Activated T-cell treated with anti-CD3 and anti-CD28 coated beads for 48 hours (primary cell): Measurements from ENCODE around the gene CMPK1.
"Not testable (repeated sequence)": the region's sequence is repeated elsewhere in the genome, so short reads cannot be mapped to it uniquely, and the experiment has no call there.

Experiments used
- DNase-seq: peaks from one replicate; pipeline ENCODE4 v3.0.0-alpha.2; 2020; ENCODE audit warnings: low read depth

The CMPK1 gene

DNA sequence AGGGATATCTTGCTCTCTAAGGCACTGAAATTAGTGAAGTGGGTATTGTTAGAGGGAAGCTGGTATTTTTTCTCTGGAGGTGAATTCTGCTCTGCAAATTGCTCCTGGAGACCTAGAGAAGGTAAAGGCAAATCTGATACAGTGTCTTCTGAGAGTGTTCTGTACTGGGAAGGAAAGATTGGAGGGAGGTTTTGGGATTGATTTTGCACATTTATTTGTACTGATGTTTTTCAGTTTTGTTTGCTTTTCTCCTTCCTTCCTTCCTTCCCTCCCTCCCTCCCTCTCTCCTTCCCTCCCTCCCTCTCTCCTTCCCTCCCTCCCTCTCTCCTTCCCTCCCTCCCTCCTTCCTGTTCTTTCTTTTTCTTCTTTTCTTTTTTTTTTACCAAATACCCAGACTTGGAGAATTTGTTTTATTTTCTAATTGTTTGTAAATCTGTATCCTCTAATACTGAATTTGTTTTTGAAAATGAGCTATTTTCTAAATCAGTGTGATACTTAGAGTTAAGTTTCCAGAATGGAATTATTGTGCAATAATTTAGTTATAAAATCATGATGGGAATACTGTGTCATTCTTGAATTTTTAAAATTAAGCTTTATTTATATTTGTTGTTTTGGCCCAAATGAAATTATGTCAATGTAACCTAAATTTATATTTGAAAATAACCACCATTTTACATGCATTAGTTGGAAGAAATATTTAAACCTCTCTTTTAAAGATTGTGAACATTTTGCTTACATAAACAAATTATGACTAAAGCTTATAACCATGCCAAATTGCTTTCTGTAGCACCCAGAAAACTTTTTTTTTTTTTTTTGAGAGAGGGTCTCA is 4.9 kb downstream of the CMPK1 start:
- DNase-seq, result no peak

DNA sequence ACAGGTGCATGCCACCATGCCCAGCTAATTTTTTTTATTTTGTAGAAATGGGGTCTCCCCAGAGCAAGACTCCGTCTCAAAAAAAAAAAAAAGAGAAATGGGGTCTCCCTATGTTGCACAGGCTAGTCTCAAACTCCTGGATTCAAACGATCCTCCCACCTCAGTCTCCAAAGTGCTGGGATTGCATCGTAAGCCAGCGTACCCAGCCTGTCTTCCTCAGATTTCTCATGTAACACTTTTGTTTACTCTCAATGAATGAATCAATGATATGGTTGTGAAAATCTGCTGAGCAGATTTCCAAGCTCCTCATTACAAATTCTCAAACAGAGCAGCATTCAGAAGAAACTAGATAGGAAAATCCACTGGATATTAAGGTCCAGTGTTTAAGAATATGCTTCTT is 6.6 kb downstream of the CMPK1 start:
- DNase-seq, result no peak

DNA sequence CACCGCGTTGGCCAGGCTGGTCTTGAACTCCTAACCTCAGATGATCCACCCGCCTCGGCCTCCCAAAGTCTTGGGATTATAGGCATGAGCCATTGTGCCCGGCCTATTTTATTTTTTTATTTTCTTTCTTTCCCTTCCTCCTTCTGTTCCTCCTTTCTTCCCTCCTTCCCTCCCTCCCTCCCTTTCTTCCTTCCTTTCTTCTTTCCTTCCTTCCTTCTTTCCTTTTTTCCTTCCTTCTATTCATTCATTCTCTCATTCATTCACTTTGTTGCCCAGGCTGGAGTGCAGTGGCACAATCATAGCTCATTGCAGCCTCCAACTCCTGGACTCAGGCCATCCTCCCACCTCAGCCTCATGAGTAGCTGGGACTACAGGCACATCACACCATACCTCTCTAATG is 13.4 kb downstream of the CMPK1 start:
- not testable (repeated sequence) for DNase-seq

DNA sequence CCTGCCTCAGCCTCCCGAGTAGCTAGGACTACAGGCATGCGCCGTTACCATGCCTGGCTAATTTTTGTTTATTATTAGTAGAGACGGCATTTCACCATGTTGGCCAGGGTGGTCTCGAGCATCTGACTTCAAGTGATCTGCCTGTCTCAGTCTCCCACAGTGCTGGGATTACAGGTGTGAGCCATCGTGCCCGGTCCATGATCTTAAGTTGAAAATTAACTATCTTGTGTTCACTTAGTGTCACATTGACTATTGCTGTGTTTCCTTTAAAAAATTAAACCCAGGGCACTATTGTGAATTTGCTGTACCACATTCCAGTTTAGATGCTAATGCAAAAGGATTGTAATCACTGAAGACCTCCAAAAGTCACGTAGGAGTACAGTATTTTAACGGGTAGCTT is 14.1 kb downstream of the CMPK1 start:
- DNase-seq, result no peak

DNA sequence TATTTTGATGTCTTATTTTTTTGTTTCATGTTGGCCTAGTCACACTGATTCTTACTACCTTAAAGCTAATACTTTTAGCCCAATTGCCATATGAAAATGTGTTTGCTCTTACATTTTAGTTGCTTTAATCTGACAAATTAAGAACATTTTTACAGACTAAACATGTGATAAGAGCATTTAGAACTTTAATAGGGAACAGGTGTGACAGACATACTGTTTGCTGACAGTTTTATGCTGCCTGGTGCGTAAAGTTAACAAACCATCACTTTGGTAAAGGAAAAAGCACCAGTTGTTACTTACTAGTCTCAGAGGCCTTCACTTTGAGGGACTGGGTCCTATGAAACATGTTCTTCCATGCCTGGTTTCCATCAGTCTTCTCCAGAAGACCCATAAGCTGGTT is 14.7 kb downstream of the CMPK1 start:
- no peak for DNase-seq

DNA sequence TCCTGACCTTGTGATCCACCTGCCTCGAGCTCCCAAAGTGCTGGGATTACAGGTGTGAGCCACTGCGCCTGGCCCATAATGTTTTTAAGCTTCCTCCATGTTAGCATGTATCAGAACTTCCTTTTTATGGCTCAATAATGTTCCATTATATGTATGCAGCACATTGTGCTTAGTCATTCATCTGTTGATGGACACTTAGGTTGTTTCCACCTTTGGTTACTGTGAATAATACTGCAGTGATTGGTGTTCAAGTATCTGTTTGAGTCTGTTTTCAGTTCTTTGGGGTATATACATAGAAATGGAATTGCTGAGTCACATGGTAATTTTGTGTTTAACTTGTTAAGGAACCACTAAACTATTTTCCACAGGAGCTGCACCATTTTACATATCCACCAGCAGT is 17.7 kb downstream of the CMPK1 start:
- DNase-seq, result no peak

DNA sequence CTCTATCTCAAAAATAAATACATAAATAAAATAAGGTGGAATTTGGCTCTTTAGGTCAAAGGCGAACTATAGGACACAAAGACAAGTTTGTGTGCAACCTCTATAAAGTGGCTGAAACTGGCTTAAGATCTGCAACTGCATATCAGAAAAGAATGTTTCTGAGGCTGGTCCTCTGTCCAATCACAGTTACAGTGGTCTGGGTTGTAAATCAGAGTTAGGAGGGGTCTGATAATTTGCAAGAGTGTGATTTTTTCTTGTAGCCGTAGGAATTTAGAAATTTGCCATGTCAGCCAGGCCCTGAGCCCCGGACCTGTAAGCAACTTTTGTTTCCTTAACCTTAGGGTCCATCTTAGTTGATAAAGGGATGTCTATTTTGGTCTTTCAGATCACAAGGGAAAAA is 27.8 kb downstream of the CMPK1 start:
- DNase-seq, result no peak

DNA sequence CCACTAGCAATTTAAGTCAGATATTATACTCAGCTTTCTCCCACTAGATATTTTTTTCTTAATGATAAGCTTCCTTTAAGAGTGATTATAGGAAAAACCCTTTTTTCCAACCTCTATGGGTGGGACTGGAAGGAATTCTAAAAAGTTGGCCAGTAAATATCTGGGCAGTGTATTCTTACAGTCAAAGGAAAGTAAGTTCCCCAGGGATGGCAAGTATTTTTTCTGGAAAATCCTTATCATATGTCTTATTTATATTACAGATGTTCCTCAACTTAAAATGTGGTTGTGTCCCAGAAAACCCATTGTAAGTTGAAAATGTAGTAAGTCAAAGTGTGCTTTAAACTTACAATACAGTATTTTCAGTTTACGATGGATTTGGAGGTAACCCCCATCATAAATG is 29.2 kb downstream of the CMPK1 start:
- no peak for DNase-seq

DNA sequence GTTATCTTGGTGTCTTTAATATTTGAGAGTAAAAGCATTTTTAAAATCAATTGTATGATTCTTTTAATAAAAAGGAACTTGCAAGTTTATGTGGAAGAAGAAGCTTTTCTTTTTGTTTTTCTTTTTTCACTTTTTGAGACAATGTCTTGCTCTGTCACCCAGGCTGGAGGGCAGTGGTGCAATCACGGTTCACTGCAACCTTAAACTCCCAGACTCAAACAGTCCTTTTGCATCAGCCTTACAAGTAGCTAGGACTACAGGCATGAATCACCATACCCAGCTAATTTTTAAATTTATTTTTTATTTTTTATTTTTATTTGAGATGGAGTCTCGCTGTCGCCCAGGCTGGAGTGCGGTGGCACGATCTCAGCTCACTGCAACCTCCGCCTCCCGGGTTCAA is 34.1 kb downstream of the CMPK1 start:
- no peak for DNase-seq

DNA sequence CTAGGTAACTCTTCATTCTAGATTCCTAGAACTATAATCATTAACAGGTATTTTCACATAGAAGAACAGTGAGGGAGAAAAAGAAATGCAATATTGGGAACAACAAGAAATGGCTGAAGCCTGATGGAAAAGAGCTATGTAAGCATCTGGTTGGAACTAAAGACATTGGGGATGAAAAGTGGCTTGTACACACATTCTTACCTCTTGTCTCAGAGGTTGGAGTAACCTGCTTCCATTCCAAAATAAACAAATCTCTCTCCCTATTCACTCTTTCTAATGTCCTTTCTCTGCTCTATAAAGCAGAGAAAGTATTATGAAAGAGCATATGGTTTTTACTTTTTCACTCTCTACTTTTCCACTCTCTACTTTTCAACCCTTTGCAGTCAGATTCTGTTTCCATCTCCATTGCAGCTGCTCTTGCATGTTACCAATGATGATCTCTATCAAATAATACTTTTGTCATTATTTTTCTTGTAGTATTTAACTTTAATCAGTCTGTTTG is 37.5 kb downstream of the CMPK1 start:
- DNase-seq, result no peak

DNA sequence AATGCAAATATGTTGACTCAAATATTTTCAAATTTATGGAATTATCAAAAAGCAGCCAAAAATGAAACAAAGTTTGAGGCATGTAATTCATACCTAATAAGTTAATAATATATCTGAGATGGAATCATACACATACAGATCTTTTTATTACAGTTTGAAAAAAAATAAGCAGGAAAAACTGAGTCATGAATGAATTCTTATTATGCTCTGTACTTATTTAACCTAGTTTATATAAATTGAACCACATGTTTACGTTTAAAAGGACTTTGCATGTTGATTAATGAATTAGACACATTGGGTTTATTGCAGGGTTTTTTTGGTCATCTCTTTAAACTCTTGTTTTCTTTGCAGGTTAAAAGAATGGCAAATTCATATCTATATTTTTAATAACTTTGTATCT is 40.9 kb downstream of the CMPK1 start:
- DNase-seq, result no peak

DNA sequence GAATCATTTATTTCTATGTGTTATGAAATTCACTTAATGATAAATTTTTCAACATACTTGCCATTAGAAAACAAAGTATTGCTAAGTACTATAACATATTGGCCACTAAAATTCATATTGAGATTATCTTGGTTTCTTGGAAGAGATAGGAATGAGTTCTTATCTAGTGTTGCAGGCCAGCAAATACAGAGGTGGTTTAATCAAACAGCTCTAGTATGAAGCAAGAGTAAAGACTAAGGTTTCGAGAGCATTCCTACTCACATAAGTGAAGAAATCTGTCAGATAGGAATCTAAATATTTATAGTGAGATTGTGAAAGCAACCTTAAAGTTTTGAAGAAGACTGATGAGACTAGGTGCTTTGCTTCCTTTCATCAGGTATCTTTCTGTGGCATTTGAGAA is 44.6 kb downstream of the CMPK1 start:
- no peak for DNase-seq

DNA sequence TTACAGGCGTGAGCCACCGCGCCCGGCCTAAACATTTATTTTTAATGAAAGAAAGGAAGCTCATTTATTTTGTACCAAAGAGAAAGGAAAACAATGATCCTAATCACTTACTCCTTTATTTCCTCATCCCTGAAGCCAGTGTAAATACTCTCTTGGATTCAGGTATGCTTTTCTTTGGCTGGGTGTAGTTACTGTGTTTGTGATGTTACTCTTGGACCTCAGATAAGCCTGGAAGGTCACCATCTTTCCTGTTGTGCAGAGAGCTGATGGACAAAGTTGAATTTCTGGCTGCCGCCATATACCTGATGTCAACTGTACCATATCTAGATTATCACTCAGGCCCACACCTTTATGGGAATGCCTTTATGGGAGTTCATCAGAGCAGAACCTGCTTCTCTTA is 47.1 kb downstream of the CMPK1 start:
- DNase-seq, result no peak

DNA sequence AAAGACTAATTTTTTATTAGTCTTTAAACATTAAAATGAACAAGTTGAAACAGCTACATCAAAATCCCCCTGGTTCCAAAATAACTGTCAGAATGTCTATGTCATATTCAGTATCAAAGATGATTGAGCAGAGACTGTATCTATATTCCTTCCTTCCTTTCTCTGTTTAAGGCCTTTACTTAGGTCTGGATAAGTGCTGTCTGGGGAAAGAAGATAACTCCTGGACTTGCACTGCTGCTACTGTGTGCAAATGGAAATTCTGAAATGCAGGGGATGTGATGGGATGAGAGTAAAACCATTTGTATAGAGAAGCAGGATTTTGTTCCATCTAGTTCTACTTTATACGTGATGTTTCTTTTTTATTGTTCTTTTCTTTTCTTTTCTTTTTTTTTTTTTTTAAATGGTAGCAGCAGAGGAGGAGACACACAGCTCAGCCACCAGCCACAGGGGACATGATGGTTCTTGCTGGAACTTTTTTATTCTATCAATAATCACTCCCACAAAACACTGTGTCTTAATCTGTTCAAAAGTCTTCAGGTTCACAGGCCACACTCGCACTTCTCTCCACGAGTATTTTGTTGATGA is 48.9 kb downstream of the CMPK1 start:
- DNase-seq, result no peak

DNA sequence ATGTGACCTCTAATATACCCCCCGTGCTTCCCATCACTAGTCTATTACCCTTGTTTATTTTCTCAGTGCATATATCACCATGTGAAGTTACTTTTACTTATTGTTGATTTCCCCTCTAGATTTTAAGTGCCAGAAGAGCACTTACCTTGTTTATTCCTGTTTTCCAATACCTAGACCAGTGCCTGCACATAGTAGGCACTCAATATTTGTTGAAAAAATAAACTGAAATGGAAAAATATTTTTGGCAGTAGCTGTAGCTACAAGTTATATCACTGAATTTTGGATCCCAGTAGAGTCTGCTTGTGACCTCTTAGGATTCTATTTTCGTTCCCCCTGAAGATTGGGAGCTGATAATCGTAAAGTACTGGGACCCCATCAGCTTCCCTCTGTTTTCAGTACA is 50.5 kb downstream of the CMPK1 start:
- DNase-seq, result no peak

DNA sequence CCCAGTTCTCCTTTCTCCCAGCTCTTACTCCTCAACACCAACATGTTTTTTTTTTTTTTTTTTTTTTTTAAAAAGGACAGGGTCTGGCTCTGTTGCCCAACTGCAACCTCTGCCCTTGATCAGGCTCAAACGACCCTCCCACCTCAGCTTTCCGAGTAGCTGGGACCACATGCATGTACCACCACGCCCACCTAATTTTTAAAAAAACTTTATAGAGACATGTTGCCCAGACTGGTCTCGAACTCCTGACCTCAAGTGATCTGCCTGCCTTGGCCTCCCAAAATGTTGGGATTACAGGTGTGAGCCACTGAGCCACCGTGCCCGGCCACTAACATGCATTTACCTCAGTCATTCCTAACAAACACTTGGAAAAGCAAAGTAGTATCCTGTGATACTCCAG is 51.4 kb downstream of the CMPK1 start:
- DNase-seq, result no peak

DNA sequence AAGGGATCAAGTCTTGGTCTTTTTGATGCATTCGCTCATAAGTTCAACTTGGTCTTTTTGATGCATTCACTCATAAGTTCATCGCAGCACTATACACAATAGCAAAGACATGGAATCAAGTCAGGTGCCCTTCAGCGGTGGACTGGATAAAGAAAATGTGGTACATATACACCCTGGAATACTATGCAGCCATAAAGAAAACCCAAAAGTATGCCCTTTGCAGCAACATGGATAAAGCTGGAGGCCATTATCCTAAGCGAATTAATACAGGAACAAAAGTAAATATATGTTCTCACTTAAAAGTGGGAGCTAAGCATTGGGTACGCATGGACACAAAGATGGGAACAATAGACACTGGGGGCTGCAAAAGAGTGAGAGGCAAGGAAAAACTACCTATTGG is 52.7 kb downstream of the CMPK1 start:
- no peak for DNase-seq

DNA sequence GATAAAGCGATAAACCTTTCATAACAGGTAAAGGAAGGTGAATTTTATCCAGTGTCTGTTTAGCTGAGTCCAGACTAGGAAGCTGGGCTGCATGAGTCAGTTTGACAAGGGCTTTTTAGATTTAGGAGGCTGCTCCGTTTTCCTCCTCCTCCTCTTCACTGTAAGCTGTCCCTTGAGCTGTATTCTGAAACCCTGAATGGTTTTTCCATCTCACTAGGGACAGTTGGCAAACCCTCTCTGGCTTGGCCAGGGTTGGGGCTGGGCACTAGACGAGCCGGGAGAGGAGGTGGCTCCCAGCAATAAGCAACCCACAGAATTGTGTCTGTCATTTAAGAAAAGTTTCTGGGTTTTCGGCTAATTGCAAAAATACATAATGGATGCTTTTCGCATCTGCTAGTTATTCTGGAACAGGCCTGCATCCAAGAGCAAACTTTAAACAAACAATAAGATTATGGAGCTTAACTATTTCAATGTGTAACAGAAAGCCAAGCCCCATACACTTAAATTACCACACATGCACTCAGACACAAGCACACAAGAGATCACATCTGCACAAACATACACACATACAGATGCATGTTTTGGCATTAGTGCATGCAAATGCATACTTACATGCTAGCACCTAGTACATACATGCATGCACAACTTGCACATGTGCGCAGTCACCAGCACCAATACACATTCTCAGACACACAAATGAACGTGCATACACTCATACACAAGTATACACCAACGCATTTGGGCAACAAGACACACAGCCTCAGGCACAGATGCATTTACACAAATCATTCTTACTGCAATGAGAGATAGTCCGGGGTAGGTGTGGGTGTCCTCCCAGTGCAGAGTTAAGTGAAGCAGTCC is 54.7 kb downstream of the CMPK1 start:
- DNase-seq, result no peak

DNA sequence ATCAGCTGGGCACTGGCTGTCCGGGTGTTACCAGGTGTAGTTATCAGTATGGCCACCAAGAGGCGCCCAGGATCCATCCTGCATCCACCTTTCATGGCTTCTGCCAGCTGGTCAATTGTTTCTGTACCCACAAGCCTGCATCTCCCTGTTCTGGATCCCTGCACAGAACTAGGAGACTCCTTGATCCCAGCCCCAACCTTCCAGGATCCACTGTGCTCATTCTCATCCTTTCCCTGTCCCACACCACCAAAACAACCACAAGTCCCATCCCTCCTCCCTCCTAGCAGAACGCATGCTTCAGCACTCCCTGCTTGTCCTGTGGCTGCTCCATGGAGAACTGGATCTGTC is 55.3 kb downstream of the CMPK1 start:
- peak; percentile 37 for DNase-seq

DNA sequence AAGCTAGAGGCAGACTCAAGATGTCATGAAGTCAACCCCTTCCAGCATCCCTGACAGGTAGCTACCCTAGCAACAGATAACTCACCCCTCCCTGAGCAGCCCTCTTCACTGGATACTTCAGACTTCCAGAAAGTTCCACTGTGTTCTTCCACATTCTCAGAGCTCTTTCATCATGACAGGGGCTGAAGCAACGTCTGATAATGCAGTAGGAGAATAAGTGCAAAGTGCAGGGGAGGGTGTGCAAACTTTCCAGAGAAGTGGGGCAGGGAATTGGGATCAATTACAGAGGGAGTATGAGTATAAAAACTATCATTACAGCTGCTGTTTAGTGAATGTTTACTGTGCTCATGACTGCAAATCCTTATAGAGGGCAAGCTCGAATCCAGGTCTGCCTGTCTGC is 56.1 kb downstream of the CMPK1 start:
- DNase-seq, result no peak

DNA sequence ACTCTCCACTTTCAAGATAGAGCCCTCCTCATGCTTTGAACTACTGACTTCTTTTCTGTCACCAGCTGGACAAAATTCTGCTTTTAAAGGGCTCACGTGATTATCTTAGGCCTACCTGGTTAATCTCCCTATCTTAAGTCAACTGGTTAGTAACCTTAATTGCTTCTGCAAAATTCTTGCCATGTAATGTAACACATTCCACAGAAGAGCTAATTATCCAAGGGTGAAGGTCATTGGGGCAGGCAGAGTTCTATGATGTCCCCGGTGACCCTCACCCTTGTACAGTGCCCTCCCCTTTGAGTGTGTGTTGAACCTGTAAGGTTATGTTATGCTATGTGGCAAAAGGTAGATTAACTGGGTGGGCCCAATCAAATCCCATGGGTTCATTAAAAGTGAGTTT is 57.3 kb downstream of the CMPK1 start:
- DNase-seq, result no peak

DNA sequence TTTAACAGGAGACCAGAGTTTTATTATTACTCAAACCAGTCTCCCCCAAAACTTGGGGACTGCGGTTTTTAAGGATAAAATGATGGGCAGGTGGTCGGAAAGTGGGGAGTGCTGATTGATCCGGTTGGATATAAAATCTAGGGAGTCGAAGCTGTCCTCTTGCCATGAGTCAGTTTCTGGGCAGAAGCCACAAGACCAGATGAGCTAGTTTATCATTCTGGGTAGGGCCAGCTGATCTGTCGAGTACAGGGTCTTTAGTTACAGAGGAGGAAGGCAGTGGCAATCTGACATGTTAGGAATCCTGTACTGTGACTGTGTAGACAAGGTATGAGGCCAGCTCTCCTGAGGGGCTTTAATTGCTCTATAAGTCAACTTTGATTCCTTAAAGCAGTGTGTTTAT is 59.6 kb downstream of the CMPK1 start:
- DNase-seq, result no peak

DNA sequence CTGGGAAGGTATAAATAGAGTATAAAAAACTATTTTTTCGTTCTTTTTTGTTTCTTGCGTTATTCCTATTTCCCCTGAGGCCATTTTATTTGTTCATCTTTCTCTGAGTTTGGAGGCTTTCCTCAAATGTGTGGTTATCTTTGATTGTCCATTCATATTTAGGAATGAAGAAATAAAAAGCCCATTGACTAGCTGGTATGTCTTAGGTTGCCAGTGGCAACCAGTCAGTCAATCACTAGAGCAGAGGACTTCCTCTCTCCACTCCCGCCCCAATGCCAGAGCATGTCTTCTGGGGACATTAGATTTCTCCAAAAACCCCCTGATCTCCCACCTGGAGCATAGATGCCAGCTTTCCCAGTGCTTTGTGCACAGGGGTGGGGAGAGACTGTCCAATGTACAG is 61.8 kb downstream of the CMPK1 start:
- DNase-seq, result no peak
